Choroid plexus epithelial cell (primary cell): ENCODE results near the gene VAT1.
A peak's percentile ranks its signal among the peaks of the same experiment; 100 is the strongest.

Experiments used
- DNase-seq: peaks from one replicate; pipeline ENCODE4 v3.0.0-alpha.2; 2010; ENCODE audit warnings: low read depth
- H3K4me3 ChIP-seq: 2 replicates; pipeline ENCODE4 v1.5.1; 2011; ENCODE audit warnings: low read depth, mild to moderate bottlenecking, control low read depth, low read length, moderate library complexity
- CTCF ChIP-seq: conservative IDR thresholded peaks from 2 replicates; pipeline ENCODE4 v1.5.1; 2011; ENCODE audit warnings: low read depth, mild to moderate bottlenecking, control low read depth, inconsistent platforms, low read length, moderate library complexity

VAT1 gene

DNA sequence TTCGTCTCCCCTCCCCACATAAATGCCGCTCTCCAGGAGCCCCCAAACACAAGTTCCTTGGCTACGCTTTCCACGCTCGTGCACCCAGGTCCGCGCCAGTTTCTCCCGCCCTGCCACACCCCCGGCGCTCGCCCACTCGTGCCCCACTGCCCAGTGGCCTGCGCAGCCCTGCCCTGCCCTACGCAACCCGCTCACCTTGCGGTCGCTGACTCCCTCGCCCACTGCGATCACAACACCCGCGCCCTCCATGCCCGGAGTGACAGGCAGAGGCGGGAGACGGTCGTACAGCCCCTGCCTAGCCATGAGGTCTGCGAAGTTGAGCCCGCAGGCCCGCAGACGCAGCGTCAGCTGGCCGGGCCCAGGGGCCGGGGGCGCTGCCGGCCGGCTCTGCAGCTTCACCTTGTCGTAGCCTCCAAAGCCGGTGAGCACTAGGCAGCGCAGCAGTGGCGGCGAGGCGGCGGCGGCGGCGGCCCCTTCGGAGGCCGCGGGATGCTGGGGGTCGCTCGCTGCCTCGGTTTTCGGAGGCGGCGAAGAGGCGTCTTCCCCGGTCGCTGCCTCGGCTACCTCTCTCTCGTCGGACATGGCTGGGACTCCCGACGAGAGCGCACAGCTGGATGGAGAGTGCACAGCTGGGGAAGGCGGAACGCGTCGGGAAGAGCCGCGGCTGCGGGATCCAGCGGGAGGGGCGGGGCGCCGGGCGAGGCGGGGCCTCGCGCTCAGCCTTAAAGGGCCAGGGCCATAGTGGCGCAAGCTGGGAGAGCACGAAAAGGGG, at the start of gene VAT1:
TSS of gene VAT1 (minus strand) at position 645 of the 772 bp plus-strand sequence. CDS start at position 582, 63 bp downstream.
- DNase-seq = peak; percentile 79
- TF ChIP-seq CTCF = no peak
- peak within 1 kb of the TSS; percentile 100 for H3K4me3 ChIP-seq

GRCh38 chr17:43070872-43071271, 48.7 kb upstream of the VAT1 start:
- no peak overlapping the region for H3K4me3 ChIP-seq
- no peak for TF ChIP-seq CTCF
- peak; percentile 36 for DNase-seq

DNA sequence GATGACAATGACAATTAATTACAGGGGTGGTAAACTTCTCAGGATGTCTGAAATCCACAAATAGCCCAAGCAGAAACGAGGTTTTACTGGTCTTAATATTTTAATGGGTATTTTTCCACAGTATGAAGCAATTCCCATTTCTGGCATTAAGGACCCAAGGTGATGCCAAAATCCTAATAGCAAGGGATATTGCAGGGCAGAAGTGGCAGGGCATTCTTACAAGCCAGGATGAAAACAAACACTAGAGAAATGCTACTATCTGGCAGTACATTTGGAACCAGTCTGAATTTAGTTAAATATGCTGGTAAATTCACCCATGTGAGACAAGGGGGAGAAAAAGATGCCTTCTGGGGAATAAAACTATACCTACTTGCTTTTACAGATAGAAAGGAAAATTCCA, 48.1 kb upstream of the VAT1 start:
- no peak overlapping the region for H3K4me3 ChIP-seq
- no peak for TF ChIP-seq CTCF
- DNase-seq = no peak

GRCh38 chr17:43069368-43069898, 47.2 kb upstream of the VAT1 start:
- H3K4me3 ChIP-seq = no peak overlapping the region
- no peak for DNase-seq
- no peak for TF ChIP-seq CTCF

DNA sequence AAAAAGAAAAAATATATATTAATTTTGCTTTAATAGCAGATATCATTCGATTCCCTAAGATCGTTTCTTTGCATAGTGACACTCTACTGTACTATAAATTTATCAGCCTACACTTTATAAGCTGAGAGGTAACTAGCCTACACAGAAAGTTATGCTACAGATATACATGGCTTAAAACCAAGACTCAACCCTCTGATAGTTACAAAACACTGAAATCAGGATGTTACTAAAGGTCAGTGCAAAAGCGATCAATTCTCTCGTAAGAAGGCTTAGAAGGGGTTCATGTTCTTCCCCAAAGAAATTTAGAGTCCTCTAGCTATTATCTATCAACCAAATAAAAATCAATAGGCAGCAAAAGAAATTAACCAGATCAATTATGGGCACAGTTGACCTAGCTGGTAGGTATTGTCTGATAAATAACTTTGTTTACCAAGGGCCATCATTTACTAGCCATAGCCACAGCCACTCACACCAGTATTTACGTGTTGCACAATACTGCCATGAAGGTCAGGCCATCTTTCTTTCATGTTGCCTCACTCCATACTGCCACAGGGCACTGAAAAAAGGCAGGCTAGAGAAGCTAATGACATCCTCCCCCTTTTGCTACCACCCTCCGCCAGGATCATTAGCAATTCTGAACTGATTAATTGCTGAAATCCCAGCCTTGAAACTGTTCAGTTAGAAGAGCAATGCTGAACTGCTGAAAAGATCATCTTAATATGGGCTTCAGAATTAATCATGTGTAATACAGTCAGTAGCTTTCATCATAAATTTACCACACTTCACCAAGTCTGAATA, 46.6 kb upstream of the VAT1 start:
- TF ChIP-seq CTCF = no peak
- peak; percentile 12 for DNase-seq
- H3K4me3 ChIP-seq = no peak overlapping the region

DNA sequence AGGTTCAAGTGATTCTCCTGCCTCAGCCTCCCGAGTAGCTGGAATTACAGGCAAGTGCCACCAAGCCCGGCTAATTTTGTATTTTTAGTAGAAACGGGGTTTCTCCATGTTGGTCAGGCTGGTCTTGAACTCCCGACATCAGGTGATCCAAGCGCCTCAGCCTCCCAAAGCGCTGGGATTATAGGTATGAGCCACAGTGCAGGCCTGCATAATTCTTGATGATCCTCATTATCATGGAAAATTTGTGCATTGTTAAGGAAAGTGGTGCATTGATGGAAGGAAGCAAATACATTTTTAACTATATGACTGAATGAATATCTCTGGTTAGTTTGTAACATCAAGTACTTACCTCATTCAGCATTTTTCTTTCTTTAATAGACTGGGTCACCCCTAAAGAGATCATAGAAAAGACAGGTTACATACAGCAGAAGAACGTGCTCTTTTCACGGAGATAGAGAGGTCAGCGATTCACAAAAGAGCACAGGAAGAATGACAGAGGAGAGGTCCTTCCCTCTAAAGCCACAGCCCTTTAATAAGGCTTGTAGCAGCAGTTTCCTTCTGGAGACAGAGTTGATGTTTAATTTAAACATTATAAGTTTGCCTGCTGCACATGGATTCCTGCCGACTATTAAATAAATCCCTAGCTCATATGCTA, 40.9 kb upstream of the VAT1 start:
- H3K4me3 ChIP-seq = no peak overlapping the region
- no peak for TF ChIP-seq CTCF
- DNase-seq = no peak
